K562 (cell line): ENCODE results near the gene MEF2C. TPM values are rescaled to one million over a fixed set of nuclear protein-coding genes. Genes with fewer than 3 reads are reported as not detected.

Experiments
- ERF ChIP-seq: fragments of 450-650 bp; formaldehyde crosslinking; IDR thresholded peaks from 2 replicates; pipeline ENCODE4 v1.4.0; 2020; ENCODE audit warnings: mild to moderate bottlenecking, mixed read lengths
- FOS ChIP-seq: IDR thresholded peaks from 3 replicates; pipeline ENCODE4 v1.6.1; 2011; ENCODE audit not compliant: insufficient read length; ENCODE audit errors: extremely low read depth
- HDAC3 ChIP-seq: fragments of 450-650 bp; IDR thresholded peaks from 2 replicates; pipeline ENCODE4 v1.6.1; 2018; ENCODE audit warnings: borderline replicate concordance, mild to moderate bottlenecking, moderate library complexity; ENCODE audit not compliant: partially characterized antibody
- RAD51 ChIP-seq: fragments of 450-650 bp; IDR thresholded peaks from 2 replicates; pipeline ENCODE4 v1.7.1; 2016; ENCODE audit warnings: low read depth, mild to moderate bottlenecking, borderline replicate concordance
- RB1 ChIP-seq: fragments of 450-650 bp; IDR thresholded peaks from 2 replicates; pipeline ENCODE4 v1.6.1; 2017; ENCODE audit warnings: low read depth, mild to moderate bottlenecking
- ZBTB17 ChIP-seq: fragments of 450-650 bp; formaldehyde crosslinking; IDR thresholded peaks from 2 replicates; pipeline ENCODE4 v1.4.0; 2020; ENCODE audit warnings: mild to moderate bottlenecking
- ZNF589 ChIP-seq: fragments of 200-800 bp; sonication (Bioruptor generic); IDR thresholded peaks from 2 replicates; pipeline ENCODE4 v1.6.1; 2016; ENCODE audit warnings: low read depth, missing genetic modification characterization, missing compliant biosample characterization
- ZNF707 ChIP-seq: fragments of 250-450 bp; sonication (Bioruptor Pico); conservative IDR thresholded peaks from 2 replicates; pipeline ENCODE4 v1.8.0; 2022; ENCODE audit warnings: inconsistent platforms, mild to moderate bottlenecking, moderate library complexity
- polyA plus RNA-seq, 8 experiments: library from polyadenylated mRNA; depleted of rRNA in 4 of 8; stranded (reverse) in 5 of 8; unstranded in 3 of 8; fragments of >200 nt; fragmentation: Nextera tagmentation in 2 of 8; fragmentation: Illumina TruSeq in 1 of 8; extraction: Ambion mirVana in 2 of 8; extraction: Trizol in 1 of 8; gene quantifications; 2 replicates each; pipeline versions ENCODE4 v1.2.1 to v1.2.3, GENCODE V29; 2011 to 2014; ENCODE audit warnings: inconsistent platforms in 1 of 8, missing spikeins in 1 of 8
- total RNA-seq, 7 experiments: library from RNA; depleted of rRNA in 6 of 7; stranded (reverse); fragments of >200 nt in 6 of 7; fragmentation: Illumina TruSeq in 2 of 7; extraction: Trizol in 2 of 7; gene quantifications; 2 replicates each; pipeline versions ENCODE4 v1.2.1 to v1.2.3, GENCODE V29; 2011 to 2021; ENCODE audit warnings: low replicate concordance in 1 of 7
- TF ChIP-seq, protein P1 (sequence below), 2 experiments: fragments of 450-650 bp; IDR thresholded peaks; 2 replicates each; pipeline ENCODE4 v1.6.1; 2016; ENCODE audit warnings: mild to moderate bottlenecking in 2 of 2, borderline replicate concordance in 1 of 2, low read depth in 1 of 2, moderate library complexity in 1 of 2
- TF ChIP-seq, protein P2 (sequence below): fragments of 250-450 bp; sonication (Bioruptor Pico); IDR thresholded peaks from 2 replicates; pipeline ENCODE4 v1.9.0; 2021; ENCODE audit warnings: mild to moderate bottlenecking
- TF ChIP-seq, protein P3 (sequence below), 2 experiments: fragments of 450-650 bp in 1 of 2; sonication (generic) in 1 of 2; formaldehyde crosslinking in 1 of 2; IDR thresholded peaks in 1 of 2; conservative IDR thresholded peaks in 1 of 2; 2 replicates each; pipeline versions ENCODE4 v1.6.1 to v1.8.1; 2016 to 2023; ENCODE audit warnings: mild to moderate bottlenecking in 2 of 2, moderate library complexity in 2 of 2, inconsistent platforms in 1 of 2, missing genetic modification reagents in 1 of 2
- TF ChIP-seq, protein P4 (sequence below): fragments of 200-400 bp; formaldehyde crosslinking; IDR thresholded peaks from 2 replicates; pipeline ENCODE4 v1.6.1; 2017; ENCODE audit warnings: mild to moderate bottlenecking, low read depth, low read length, moderate library complexity

The MEF2C gene
- total and polyA plus RNA-seq, 9 of the 15 experiments (the other 6 are each of a cell fraction or from before 2014, with no cell fraction given) = 25.1 to 67.8 (median 58.3) TPM

DNA sequence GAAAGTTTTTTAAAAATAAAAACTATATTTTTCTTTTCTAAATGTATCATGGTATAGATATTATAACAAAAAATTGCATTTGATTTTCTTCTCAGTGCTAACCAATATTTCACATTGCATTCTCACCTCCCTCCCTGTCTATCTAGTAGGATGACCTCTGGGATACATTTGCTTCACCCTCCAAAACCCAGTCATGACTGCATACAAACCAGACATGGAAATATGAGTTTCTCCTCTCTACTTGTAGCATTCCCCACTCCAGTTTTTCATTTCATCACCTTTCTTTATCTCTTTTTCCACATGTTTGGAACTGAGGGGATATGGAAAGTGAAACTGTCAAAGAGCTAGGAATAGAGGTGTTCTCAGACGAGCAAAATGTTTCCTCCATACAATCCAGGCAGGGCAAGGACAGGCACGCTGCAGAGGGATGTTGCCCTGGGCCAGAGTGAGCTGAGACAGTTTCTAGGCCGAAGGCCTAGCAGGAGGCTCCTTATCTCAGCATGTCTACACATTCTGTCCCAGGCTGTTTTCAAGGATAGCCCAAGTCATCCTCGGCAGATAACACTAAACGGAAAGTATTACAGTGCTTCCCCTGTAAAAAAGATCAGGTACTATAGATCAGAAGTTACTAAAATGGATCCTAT, 46.7 kb downstream of the MEF2C start (continued):
- TF ChIP-seq, protein P1, sequence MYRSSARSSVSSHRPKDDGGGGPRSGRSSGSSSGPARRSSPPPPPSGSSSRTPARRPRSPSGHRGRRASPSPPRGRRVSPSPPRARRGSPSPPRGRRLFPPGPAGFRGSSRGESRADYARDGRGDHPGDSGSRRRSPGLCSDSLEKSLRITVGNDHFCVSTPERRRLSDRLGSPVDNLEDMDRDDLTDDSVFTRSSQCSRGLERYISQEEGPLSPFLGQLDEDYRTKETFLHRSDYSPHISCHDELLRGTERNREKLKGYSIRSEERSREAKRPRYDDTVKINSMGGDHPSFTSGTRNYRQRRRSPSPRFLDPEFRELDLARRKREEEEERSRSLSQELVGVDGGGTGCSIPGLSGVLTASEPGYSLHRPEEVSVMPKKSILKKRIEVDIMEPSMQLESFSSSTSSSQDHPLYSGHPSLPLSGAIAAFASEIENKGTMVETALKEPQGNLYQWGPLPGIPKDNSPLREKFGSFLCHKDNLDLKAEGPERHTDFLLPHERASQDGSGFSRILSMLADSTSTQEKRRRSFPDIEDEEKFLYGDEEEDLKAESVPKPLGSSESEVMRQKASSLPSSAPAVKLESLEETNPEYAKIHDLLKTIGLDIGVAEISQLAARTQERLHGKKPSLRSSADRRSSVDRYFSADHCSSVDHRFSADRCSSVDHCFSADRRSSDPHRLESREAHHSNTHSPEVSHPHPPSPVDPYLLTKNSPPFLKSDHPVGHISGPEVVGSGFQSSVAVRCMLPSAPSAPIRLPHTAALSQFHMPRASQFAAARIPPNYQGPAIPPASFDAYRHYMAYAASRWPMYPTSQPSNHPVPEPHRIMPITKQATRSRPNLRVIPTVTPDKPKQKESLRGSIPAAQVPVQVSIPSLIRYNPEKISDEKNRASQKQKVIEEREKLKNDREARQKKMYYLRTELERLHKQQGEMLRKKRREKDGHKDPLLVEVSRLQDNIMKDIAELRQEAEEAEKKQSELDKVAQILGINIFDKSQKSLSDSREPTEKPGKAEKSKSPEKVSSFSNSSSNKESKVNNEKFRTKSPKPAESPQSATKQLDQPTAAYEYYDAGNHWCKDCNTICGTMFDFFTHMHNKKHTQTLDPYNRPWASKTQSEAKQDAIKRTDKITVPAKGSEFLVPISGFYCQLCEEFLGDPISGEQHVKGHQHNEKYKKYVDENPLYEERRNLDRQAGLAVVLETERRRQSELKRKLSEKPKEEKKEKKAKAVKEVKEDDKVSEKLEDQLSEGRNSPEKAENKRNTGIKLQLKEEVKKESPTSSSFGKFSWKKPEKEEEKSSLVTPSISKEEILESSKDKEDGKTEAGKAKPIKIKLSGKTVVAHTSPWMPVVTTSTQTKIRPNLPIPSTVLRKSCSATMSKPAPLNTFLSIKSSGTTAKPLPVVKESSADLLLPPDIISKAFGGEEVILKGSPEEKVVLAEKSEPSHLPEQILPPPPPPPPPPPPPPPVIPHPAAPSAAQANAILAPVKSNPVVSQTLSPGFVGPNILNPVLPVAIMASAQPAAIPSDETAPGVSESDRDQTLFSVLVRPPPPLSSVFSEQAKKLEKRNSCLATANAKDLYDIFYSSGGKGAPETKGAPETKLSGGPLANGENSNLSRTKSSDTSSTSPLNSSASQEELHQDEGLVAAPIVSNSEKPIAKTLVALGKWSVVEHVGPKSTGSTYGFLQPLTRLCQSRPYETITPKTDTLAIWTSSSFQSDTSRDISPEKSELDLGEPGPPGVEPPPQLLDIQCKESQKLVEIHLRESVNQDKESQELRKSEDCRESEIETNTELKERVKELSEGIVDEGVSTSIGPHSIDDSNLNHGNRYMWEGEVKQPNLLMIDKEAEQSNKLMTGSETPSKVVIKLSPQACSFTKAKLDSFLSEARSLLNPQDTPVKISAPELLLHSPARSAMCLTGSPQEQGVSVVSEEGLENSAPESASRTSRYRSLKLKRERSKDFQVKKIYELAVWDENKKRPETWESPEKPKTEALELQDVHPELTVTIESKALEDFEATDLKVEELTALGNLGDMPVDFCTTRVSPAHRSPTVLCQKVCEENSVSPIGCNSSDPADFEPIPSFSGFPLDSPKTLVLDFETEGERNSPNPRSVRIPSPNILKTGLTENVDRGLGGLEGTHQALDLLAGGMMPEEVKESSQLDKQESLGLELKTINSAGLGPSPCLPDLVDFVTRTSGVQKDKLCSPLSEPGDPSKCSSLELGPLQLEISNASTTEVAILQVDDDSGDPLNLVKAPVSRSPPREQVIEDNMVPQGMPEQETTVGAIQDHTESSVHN (IDR thresholded peaks at IDR 0.05; ENCODE audit: borderline replicate concordance in 1 of 2, low read depth in 1 of 2) = no peak
- TF ChIP-seq FOS = no peak
- TF ChIP-seq, protein P2, sequence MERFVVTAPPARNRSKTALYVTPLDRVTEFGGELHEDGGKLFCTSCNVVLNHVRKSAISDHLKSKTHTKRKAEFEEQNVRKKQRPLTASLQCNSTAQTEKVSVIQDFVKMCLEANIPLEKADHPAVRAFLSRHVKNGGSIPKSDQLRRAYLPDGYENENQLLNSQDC (CRISPR knock-in tag) = no peak
- TF ChIP-seq, protein P3, sequence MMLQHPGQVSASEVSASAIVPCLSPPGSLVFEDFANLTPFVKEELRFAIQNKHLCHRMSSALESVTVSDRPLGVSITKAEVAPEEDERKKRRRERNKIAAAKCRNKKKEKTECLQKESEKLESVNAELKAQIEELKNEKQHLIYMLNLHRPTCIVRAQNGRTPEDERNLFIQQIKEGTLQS (IDR thresholded peaks at IDR 0.05) = peak; percentile 29; the same call in 1 of the 2 replicates
- TF ChIP-seq, protein P3 (CRISPR knock-in tag; conservative IDR thresholded peaks at IDR 0.05) = no peak
- TF ChIP-seq, protein P4, sequence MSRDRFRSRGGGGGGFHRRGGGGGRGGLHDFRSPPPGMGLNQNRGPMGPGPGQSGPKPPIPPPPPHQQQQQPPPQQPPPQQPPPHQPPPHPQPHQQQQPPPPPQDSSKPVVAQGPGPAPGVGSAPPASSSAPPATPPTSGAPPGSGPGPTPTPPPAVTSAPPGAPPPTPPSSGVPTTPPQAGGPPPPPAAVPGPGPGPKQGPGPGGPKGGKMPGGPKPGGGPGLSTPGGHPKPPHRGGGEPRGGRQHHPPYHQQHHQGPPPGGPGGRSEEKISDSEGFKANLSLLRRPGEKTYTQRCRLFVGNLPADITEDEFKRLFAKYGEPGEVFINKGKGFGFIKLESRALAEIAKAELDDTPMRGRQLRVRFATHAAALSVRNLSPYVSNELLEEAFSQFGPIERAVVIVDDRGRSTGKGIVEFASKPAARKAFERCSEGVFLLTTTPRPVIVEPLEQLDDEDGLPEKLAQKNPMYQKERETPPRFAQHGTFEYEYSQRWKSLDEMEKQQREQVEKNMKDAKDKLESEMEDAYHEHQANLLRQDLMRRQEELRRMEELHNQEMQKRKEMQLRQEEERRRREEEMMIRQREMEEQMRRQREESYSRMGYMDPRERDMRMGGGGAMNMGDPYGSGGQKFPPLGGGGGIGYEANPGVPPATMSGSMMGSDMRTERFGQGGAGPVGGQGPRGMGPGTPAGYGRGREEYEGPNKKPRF = no peak
- TF ChIP-seq ERF (CRISPR knock-in tag) = 0 out of 2 replicates have a peak, but pooled peaks have one; percentile 21
- no peak for TF ChIP-seq RAD51
- TF ChIP-seq ZBTB17 (CRISPR knock-in tag) = peak; percentile 69; the same call in 1 of the 2 replicates
- TF ChIP-seq ZNF707 (CRISPR knock-in tag) = no peak
- TF ChIP-seq RB1 = no peak
- no peak for TF ChIP-seq HDAC3
- TF ChIP-seq ZNF589 (CRISPR knock-in tag) = no peak
